CD4-positive, alpha-beta T cell treated with Interleukin-15 for 4 hours (primary cell): Measurements from ENCODE around the gene MARK2.
"Not testable (repeated sequence)": the region's sequence is repeated elsewhere in the genome, so short reads cannot be mapped to it uniquely, and the experiment has no call there.

Experiments used
- DNase-seq: peaks from one replicate; pipeline ENCODE4 v3.0.0-alpha.2; 2020; ENCODE audit warnings: low spot score

MARK2 gene

DNA sequence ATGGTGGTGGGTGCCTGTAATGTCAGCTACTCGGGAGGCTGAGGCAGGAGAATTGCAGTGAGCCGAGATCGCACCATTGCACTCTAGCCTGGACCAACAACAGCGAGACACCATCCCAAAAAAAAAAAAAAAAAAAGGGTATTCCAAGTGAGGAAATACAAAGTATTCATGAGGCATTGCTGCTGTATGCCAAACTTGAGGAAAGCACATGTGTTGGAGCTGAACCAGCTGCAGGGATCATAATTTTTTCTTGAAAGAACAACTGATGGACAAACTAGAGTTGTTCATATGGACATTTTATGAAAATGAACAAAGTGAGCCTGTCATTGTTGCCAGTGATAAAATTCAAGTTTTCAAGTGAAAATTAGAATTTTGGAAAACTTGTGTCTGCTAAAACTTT lies 15.8 kb downstream of the MARK2 start:
- no peak for DNase-seq

DNA sequence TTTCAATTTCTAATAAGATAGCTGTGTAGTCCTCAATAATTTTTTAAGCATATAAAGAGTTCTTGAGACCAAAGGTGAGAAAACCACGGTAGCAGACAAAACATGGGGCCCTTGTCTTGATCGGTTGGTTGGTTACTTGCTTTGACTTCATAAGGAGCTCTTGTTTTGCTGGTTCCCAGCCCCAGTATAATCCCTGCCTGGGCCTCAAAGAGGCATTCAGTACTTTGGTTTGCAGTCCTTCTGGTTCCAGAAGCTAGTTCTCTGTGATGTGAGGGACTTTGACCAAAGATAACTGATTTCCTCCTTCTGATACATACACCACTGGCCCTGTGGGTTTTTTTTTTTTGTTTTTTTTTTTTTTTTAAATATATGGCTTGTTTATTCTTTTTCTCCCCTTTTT lies 17.1 kb downstream of the MARK2 start:
- no peak for DNase-seq

DNA sequence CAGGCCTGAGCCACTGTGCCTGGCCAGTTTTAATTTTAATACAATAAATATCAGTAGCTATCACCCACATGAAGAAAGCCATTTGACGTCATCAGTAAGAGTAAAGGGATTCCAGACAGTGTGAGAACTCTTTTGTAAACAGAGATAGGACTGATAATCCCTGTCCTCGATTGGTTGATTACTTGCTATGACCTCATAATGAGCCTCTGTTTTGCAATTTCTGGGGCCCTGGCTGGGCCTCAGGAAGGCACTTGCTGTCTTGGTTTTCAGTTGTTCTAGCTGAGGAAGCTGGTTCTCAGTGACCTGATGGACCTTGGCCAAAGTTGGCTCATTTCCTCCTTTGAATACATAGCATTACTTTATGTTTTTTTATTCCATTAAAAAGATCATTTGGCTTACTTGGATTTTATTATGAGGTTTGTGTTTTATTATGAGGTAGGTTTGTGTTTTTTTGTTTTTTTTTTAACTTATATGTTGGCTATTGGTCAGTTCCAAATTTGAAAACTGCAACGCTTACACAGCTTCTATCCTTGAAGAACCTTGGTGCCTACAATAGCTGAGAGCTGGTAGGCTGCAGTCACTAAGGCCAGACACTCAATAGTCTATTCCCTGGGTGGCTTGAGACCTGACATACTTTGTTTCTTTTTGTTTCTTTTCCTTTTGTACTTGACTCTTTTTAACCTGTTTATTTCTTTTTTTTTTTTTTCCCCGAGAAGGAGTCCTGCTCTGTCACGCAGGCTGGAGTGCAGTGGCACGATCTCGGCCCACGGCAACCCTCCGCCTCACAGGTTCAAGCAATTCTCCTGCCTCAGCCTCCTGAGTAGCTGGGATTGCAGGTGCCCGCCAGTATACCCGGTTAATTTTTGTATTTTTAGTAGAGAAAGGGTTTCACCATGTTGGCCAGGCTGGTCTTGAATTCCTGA lies 20.0 kb downstream of the MARK2 start:
- no peak for DNase-seq

DNA sequence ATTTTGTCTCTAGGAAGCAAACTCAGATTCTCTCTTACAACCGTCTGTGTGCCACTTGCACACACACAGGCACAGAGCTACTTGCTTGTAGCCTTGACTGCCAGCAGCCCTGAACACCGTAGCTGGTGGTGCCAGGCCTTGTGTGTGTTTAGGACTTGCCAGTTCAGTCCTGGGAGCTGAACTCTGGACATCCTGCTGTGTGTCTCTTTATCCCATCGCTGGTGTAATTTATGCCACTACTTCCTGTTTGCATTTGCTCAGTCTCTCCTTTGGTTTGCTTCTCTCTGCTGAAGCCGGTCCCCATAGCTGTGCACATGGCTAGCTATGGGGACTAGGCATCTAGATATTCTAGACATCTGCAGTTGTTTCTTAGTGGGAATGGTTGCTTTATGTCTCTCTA lies 24.0 kb downstream of the MARK2 start:
- no peak for DNase-seq

DNA sequence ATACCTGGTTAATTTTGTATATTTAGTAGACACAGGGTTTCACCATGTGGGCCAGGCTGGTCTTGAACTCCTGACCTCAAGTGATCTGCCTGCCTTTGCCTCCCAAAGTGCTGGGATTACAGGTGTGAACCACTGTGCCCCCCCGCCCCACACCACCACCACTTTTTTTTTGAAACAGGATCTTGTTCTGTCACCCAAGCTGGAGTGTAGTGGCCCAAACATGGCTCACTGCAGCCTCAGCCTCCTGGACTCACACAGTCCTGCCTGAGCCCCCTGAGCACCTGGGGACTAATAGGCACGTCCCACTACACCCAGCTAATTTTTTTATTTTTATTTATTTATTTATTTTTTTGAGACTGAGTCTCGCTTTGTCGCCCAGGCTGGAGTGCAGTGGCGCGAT lies 24.7 kb downstream of the MARK2 start:
- DNase-seq, result not testable (repeated sequence)

DNA sequence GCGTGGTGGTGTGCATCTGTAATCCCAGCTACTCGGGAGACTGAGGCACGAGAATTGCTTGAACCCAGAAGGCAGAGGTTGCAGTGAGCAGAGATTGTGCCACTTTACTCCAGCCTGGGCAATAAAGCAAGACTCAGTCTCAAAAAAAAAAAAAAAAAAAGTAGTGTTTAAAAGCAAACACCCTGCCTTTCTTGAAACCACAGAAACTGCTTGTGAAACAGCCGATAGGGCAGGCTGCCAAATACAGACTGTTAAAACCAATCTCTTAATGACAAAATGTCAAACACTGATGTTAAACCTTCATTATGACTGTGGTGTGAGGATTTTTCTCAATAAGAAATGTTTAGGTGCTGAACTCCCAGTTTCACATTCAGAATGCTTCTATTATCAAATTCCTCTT lies 27.3 kb downstream of the MARK2 start:
- DNase-seq, result peak; percentile 83

DNA sequence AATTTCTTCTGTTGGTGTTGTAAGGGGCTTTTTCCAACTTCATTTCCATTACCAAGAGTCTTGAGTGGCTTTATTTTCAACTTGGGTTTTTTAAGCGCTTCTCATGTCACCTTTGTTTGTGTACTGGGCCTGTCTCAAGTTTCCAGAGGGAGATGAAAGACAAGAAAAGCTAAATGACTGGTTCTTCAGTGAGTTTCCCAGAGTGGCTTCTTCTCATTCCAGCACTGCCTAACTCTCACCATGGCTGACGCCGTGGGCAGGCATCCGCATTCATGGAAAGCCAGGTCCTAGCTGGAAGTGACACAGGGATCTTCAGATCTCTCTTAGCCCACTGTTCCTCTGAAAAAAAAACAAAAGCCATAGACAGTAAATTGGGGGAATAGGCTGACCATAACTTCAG lies 28.6 kb downstream of the MARK2 start:
- DNase-seq, result no peak

DNA sequence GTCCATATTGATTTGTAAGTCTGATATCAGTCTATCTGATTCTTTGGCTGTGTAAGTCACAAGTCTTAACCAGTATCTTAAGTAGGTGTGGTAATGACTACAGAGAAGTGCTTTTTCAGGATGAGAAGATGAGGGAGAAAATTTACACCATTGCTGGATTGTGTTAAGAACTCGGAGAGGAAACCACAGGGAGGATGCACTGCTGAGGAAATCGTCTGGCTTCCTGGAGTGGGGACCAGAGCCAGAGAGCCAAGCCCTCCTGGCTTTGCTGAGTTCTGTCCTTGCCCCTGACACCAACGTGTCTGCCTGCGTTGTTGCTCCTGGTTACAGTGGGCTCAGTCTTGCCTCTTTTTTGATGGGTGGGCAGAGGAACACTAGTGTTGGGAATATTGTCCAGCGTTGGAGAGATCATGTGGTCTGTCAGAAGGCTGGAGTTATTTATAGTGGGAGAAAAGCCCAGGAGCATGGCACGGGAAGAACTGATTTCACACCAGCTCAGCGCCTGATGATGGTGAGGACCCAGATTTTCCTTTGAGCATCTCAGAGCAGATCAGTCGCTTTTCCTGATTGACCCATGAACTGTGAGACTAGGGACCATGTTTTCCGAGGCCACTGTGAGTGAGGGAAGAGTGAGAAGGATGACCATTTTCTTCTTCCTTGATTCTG lies 29.6 kb downstream of the MARK2 start:
- no peak for DNase-seq

DNA sequence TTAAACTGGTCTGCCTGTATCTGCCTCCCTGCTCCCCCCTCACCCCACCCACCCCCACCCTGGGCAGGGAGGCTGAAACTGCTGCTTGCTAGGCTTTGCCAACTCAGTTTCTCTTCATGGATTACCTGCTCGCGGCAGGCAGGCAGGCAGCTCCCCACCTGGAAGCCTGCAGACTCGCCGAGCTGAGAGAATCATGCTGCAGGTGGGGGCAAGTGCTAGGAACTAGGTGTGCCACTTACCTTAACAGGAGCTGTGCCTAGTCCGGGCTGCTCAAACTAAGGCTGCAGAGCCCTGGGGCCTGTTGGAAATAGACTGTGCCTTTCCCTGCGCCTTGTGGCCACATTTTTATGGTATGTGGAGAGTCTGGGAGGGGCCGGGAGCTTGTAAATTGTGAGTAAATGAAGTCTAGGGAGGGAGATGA lies 30.3 kb downstream of the MARK2 start:
- no peak for DNase-seq

DNA sequence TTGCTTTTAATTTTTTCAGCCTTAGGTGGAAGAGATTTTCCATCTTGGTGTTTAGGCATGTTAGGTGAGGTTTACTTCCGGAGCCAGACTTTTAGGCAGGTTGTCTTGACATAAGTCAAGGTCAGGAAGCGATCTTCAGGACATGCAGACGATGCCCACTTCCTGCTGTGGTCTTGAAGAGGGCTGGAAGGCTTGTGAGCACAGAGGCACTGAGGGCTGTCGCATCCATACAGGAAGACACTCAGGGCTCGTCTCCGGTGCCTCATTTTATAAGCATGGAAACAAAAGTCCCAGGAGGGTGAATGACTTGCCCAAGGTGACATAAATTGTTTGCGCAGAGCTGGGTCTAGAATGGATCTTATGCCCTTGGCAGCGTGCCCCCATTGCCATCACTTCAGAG lies 30.8 kb downstream of the MARK2 start:
- DNase-seq, result peak; percentile 48

DNA sequence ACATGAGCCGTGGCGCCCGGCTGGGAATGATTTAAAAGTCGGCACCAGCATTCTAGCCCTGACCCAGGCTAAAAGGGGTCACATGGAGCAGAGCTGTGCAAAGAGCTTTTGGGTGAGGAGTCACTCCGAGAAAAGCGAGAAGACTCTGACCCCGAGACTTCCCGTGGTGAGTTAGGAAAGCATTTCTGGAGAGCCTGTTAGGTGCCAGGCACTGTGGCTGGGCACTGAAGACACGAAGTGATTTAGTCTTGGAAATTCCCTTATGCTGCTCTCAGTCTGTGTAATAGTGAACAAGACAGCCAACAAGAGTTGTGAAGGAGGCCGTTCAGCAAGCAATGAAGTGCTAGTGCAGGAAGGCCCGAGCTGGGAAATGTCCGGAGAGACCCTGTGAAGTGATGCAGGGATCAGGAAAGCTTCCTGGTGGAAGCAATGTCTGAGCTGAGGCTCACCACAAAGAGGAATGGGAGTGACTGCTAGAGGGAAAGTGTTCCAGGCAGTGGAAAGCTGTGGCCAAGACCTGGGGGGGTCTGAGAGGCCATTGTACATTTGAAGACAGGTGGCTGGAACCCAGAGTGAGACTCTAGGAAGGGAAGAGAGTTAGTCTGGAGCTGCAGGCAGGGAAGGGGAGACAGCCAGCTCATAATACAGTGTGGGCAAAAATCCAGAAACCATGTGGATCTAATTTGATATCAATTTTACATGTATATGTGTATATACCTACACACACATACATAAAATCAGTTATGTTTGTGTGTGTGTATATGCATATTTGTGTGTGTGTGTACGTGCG lies 31.6 kb downstream of the MARK2 start:
- DNase-seq, result no peak

DNA sequence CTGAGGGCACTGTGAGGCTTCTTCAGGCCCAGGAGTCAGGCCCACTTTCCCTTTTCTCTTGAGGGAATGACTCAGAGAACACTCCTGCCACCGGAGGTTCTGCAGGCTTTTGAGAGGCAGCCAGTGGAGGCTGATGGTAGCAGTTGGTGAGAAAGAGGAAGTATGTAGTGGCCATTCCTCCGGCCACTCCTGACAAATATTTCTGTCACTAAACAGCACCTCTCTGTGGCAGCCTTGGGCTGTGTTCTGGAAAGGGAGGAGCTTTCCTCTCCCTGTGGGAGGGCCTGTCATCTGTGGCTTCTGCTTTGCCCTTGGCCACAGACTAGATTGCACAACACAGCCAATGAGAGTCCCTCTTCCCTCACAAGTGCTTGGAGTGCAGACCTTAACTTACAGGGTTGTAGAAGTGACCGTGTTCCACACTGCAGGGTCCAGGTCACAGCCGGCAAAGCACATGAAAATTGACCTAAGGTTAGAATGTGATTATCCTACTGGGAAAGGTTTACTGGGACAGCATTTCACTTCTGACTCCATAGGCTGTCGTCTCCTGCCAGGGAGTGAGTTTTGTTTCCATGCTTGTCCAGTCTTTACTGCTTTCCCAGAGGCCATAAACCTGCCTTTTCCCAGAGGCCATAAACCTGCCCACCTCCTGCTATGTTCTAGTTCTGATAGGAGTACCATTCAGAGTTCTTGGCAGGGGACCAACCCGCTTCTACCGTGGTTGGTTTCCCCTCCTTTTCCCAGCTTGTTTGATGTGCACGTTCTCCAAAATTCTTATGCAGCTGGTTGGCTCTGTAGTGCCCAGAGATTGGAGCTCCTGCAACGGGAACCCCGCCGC lies 33.3 kb downstream of the MARK2 start:
- DNase-seq, result peak; percentile 50

DNA sequence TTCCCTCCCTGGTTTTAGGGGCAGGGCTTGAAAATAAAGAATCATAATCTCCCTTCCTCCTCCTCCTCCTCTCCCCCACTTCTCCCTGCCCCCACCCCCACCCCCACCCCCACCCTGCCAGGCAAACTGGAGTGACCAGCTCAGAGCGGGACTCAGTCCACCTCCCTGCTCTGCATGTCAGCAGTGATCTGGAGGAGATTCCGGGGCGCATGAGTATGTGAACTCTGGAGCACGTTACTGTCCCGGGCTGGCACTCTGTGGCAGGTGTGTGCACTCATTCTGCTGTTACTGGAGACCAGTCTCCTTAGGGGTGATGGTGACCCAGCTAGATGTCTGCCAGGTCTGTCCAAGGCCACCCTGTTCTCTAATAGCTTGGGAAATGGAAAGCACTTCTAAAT lies 33.9 kb downstream of the MARK2 start:
- DNase-seq, result no peak

DNA sequence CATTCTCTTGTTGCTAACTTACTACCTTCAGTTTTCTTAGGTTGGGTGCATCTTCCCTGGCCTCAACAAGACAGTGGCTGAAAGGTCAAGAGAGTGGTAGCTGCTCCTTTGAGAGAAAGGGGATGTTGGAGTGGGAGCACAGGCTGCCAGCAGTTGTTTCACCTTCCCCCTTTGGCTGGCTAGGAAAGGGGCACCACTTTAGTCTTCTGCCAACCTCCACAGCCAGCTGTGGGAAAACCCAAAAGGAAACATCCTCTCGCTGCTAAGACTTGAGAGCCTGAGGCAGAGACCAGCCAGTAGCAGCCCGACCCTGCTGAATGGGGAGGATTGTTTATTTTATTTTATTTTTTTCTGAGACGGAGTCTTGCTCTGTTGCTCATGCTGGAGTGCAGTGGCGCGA lies 34.4 kb downstream of the MARK2 start:
- no peak for DNase-seq

DNA sequence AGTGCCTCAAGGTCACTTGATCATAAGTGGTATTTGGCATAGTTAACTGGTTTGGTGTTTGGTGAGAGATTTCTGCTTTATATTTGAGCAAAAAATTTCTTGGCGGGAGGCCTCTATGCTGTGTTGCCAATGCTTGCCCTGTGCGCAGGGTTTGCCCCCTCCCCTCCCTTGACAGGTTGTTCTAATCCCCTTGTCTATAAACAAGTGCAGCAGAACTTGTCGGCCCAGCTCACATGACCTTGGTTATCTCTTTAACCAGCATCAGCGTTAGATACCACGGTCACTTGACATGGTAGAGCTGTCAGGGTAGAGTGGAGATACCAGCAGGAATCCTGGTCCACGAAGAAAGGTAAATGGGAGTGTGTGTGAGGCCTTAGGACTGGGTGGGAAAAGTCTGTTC lies 35.6 kb downstream of the MARK2 start:
- no peak for DNase-seq

DNA sequence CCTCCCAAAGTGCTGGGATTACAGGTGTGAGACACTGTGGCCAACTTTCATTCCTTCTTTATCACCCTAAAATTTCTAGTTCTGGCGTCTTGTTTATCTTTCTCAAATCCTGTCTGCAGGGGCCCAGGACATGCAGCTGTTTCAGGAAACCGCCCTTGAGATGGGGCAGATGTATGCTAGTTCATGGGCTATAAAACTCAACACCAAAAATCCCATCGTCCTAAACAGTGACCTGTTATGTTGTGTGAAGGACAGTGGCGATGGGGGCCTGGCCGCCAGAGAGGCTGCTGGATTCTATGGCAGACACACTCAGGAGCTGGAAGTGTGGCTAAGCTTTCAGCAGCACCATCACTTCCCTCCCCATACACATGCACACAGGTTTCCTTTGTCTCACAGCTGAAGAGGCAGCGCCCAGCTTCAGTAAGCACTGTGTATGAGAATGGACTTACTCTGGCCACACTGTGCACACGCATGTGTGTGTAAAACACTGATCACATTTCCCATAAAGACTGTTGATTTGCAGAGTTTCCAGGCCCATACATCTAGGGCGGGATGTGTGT lies 36.7 kb downstream of the MARK2 start:
- DNase-seq, result no peak

DNA sequence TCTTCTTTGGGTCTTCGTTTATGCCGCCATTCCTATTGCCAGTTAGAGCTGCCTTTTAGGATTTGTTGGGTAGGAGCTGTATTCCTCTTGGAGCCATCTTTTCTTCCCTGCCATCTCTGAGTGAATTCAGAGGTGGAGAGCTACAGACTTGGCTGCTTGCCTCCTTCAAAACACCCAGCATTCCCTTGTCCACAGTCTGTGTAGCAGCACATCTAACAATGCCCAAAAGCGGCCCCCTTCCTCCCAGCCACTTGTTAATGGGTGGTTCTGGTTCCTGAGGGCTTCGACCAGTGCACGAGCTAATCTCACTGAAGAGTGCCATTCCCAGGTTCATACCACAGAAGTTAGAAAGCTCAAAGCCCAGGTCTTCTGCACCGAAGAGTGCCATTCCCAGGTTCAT lies 37.7 kb downstream of the MARK2 start:
- no peak for DNase-seq

DNA sequence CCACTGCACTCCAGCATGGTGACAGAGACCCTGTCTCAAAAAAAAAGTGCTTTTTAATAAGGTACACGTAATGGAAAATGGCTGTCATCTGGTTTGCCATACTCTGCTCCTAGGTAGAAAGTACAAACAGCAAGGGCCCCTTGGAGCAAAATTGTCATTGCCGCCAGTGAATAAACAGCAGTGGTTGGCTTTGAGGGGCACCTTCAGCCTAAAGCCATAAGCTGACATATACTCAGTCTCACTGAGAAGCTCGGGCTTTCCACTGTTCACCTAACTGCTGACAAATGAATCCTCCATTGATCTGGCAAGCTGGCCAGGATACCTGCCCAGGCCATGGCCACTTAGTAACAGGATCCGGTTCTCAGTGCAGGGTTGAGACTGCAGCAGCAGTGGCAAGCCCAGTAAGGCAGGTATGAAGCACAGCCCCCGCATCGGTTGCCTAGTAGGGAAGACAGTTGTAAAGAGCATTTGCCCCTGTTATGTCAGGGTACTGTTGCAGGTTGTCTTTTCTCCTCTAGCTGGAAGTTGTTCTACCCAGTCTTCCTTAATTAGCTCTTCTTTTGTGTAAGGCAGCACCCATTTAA lies 38.8 kb downstream of the MARK2 start:
- DNase-seq, result no peak

DNA sequence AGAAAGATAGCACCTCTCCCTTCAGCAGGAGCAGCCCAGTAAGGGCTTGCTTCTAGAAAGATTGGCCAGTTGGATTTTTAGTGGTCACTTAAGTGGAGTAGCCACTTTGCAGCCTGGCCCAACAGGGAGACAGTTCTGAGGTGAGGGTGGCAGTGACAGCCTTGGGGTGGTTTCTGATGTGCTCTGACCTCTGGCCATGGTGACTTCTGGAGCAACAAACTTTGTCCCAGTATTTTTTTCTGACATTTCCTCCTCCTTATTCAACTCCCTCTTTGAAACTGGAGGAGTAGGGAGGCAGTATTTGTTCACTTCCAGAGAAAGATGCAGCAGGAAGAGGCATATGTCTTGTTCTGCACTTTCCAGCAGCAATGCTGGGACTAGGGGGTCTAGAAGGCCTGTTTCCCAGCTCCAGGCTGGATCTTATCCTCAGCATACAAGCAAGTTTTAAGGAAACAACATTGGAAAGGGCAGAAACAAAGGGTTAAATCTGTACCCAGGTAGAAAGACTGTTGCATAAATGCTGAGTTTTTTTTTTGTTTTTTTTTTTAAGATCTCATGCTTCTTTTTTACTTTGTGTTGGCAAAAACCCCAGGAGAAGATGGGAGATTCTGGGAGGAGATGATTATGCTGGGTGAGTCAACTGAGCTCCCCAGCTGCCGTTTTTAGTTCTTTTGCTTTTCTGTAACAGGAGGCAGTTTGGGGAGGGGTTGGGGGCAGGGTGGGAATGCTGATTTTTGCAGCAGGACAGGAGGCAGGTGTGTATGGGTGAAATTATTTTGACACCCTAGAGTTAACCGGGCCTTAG lies 40.9 kb downstream of the MARK2 start:
- no peak for DNase-seq

DNA sequence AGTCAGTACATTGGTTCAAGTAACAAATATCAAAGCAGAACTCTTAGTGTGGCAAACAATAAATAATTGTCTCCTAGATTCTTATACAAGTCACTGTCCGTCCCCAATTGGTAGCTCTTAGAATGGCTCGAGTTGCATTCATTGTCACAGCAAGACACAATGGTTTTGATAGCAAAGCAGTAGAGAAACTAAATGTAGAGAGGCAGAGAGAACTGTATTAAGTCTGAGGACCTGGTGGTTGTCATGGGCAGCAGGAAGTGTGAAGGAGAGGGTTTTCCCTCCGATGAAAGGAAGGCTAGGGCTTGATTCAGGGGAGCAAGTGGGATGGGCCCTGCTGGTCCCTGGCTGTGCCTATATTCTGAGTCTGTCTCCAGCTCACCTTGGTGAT lies 41.5 kb downstream of the MARK2 start:
- DNase-seq, result no peak
